Lower leg skin (tissue), 3 donors: ENCODE results near the gene DESI2.

Experiments used
- CTCF ChIP-seq, 3 donors: fragments of 450-650 bp; IDR thresholded peaks; one replicate each; pipeline ENCODE4 v1.5.1; 2016; ENCODE audit warnings: antibody characterized with exemption in 3 of 3, mild to moderate bottlenecking in 3 of 3, moderate library complexity in 2 of 3
- POLR2A ChIP-seq, 2 donors: fragments of 450-650 bp; IDR thresholded peaks; one replicate each; pipeline ENCODE4 v1.6.1; 2016 to 2017; ENCODE audit warnings: antibody characterized with exemption in 2 of 2, mild to moderate bottlenecking in 1 of 2, moderate library complexity in 1 of 2

DNA sequence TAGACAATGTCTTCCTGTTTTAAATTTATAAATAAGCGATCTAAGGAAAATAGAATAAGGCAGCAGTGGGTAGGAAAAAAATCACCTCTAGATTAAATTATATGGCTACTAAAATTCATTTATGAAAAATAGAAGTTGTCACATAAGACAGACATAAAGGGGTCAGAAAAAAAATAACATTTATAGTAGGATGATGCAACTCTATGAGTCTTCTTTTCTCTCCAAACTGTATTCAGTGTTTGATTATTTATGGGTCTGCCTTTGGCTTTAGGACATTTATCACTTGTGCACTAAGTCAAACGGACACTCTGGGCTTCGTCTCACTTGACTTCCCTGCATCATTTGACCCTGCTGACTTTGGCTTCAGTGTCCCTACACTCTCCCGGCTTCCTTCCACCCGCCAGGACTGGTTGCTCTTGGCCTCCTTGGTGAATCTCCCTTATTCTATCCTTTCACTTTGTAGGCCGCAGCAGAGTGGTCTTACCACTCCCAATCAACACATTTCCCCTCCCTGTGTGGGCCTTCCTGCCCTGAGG, 47.0 kb upstream of the DESI2 start:
- TF ChIP-seq CTCF (IDR thresholded peaks at IDR 0.05) (no peak), POLR2A (IDR thresholded peaks at IDR 0.05) (no peak)
